Natural killer cell (primary cell): ENCODE results near the gene IL1R1. TPM values are rescaled to one million over a fixed set of nuclear protein-coding genes. Genes with fewer than 3 reads are reported as not detected.

Experiments
- ATAC-seq, 3 donors: fragments of 150-1000 bp in 2 of 3; fragments of 200-7000 bp in 1 of 3; cut with Tn5 transposase; 1 replicate in 1 of 3; 2 replicates in 2 of 3; pipeline ENCODE4 v1.10.0; 2021; ENCODE audit warnings: mild to moderate bottlenecking in 2 of 3, moderate library complexity in 2 of 3
- DNase-seq, 2 donors: peaks; one replicate each; pipeline versions ENCODE4 v3.0.0 to v3.0.0-alpha.2; 2013 to 2021; ENCODE audit warnings: mixed read lengths in 1 of 2
- H3K27ac ChIP-seq: one replicate; pipeline ENCODE4 v1.5.1; 2013; ENCODE audit warnings: mild to moderate bottlenecking, low read length
- H3K27me3 ChIP-seq: one replicate; pipeline ENCODE4 v1.6.1; 2013; ENCODE audit warnings: low read length; ENCODE audit not compliant: control insufficient read depth, insufficient read depth
- H3K36me3 ChIP-seq: one replicate; pipeline ENCODE4 v1.6.1; 2013; ENCODE audit warnings: low read length; ENCODE audit not compliant: control insufficient read depth, insufficient read depth
- H3K4me1 ChIP-seq: one replicate; pipeline ENCODE4 v1.6.1; 2013; ENCODE audit warnings: low read length; ENCODE audit not compliant: control insufficient read depth, insufficient read depth
- H3K4me3 ChIP-seq: one replicate; pipeline ENCODE4 v1.5.1; 2013; ENCODE audit warnings: low read length
- H3K9me3 ChIP-seq: one replicate; pipeline ENCODE4 v1.6.1; 2013; ENCODE audit warnings: low read length; ENCODE audit not compliant: control insufficient read depth, insufficient read depth
- H3K27ac Mint-ChIP-seq, 2 donors: one replicate each; pipeline ENCODE4 v1.8.0; 2022; ENCODE audit warnings: mild to moderate bottlenecking in 2 of 2, mixed read lengths in 2 of 2, moderate library complexity in 1 of 2
- H3K27me3 Mint-ChIP-seq, 2 donors: one replicate each; pipeline ENCODE4 v1.8.0; 2022; ENCODE audit warnings: low read depth in 2 of 2, mixed read lengths in 2 of 2
- H3K36me3 Mint-ChIP-seq: one replicate; pipeline ENCODE4 v1.8.0; 2022; ENCODE audit warnings: mixed read lengths
- H3K4me1 Mint-ChIP-seq, 2 donors: one replicate each; pipeline ENCODE4 v1.8.0; 2022; ENCODE audit warnings: mixed read lengths in 2 of 2
- H3K4me3 Mint-ChIP-seq: one replicate; pipeline ENCODE4 v1.8.0; 2022; ENCODE audit warnings: mild to moderate bottlenecking, moderate library complexity, mixed read lengths
- H3K9me3 Mint-ChIP-seq, 2 donors: one replicate each; pipeline ENCODE4 v1.8.0; 2022; ENCODE audit warnings: mixed read lengths in 2 of 2
- WGBS: methylation state at CpG from one replicate; pipeline ENCODE4 v1.1.7; 2013; ENCODE audit warnings: missing lambda C conversion rate; ENCODE audit not compliant: insufficient coverage; 5-methylcytosine and 5-hydroxymethylcytosine counted together
- intact Hi-C: fragments of 100-400 bp; cut with micrococcal nuclease; formaldehyde crosslinking; loops from one replicate; pipeline ENCODE4 v1.14.2; 2022
- total RNA-seq, 4 donors: library from RNA; stranded (reverse); fragments of 120-200 nt in 1 of 4; gene quantifications; one replicate each; pipeline versions ENCODE4 v1.2.3 to v1.2.4, GENCODE V29; 2013 to 2022
- TF ChIP-seq, protein P1 (sequence below): fragments of 200-600 bp; IDR thresholded peaks from one replicate; pipeline ENCODE4 v1.8.0; 2022; ENCODE audit warnings: antibody characterized with exemption

The IL1R1 gene
- total RNA-seq, 3 donors from 2014 or later (not counting 1 experiment from before 2014, with no cell fraction given) = 0.45 to 3.1 (median 0.68) TPM

GRCh38 chr2:102143450-102143985 lies 972 bp downstream of the IL1R1 start:
- peaks cover 3 to 8% of the 10 kb centered on the region in 2 donors for H3K9me3 Mint-ChIP-seq
- WGBS = 91% methylated on average over 9 of the region's 10 CpGs
- H3K27ac Mint-ChIP-seq = no peak overlapping the region
- peaks cover 18% of the 10 kb centered on the region for H3K27me3 ChIP-seq
- H3K36me3 ChIP-seq = no peaks in the 10 kb centered on the region
- no peak overlapping the region for H3K4me3 Mint-ChIP-seq
- H3K27ac ChIP-seq = no peak overlapping the region
- H3K4me1 Mint-ChIP-seq = peaks cover 23 to 27% of the 10 kb centered on the region in 2 donors
- DNase-seq (no peak), ATAC-seq (no peak)
- peak overlapping the region; percentile 24 for H3K4me3 ChIP-seq
- H3K36me3 Mint-ChIP-seq = peaks cover 9% of the 10 kb centered on the region
- TF ChIP-seq, protein P1, sequence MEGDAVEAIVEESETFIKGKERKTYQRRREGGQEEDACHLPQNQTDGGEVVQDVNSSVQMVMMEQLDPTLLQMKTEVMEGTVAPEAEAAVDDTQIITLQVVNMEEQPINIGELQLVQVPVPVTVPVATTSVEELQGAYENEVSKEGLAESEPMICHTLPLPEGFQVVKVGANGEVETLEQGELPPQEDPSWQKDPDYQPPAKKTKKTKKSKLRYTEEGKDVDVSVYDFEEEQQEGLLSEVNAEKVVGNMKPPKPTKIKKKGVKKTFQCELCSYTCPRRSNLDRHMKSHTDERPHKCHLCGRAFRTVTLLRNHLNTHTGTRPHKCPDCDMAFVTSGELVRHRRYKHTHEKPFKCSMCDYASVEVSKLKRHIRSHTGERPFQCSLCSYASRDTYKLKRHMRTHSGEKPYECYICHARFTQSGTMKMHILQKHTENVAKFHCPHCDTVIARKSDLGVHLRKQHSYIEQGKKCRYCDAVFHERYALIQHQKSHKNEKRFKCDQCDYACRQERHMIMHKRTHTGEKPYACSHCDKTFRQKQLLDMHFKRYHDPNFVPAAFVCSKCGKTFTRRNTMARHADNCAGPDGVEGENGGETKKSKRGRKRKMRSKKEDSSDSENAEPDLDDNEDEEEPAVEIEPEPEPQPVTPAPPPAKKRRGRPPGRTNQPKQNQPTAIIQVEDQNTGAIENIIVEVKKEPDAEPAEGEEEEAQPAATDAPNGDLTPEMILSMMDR = no peak
- peaks cover 37% of the 10 kb centered on the region for H3K9me3 ChIP-seq
- H3K27me3 Mint-ChIP-seq = peaks cover 44 to 60% of the 10 kb centered on the region in 2 donors
- H3K4me1 ChIP-seq = peaks cover 27% of the 10 kb centered on the region
- intact Hi-C loops = no loop called here

GRCh38 chr2:102144128-102144527 lies 1.6 kb downstream of the IL1R1 start:
- peaks cover 17 to 22% of the 10 kb centered on the region in 2 donors for H3K4me1 Mint-ChIP-seq
- peaks cover 44 to 55% of the 10 kb centered on the region in 2 donors for H3K27me3 Mint-ChIP-seq

DNA sequence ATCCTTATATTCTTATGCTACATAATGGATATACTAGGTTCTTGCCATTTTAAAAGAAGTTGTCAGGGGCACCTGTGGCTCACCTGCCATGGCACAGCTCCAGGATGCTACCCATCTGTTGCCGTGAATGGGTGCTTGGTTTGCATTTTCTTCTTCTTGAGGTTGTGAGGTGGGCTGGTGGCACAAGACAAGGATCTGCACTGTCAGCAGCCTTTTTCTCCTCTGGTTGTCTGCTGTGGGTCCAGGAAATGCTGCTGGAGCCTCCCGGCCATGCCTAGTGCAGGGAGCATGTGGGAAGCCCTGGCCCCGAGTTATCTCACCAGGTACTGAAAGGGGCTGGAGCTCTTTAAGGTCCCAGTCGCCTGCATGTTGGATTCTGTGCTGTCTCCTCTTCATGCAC lies 2.6 kb downstream of the IL1R1 start:
- Mint-ChIP-seq H3K4me3 (no peak overlapping the region), H3K36me3 (peaks cover 9% of the 10 kb centered on the region), H3K9me3 (peaks cover 3 to 8% of the 10 kb centered on the region in 2 donors), H3K27ac (no peak overlapping the region), H3K4me1 (peaks cover 10 to 17% of the 10 kb centered on the region in 2 donors), H3K27me3 (peaks cover 36 to 46% of the 10 kb centered on the region in 2 donors)
- Histone ChIP-seq H3K27ac (no peak overlapping the region), H3K9me3 (peaks cover 44% of the 10 kb centered on the region), H3K36me3 (no peaks in the 10 kb centered on the region), H3K27me3 (peaks cover 18% of the 10 kb centered on the region), H3K4me3 (no peak overlapping the region), H3K4me1 (peaks cover 18% of the 10 kb centered on the region)
- ATAC-seq (no peak), DNase-seq (no peak)
- TF ChIP-seq, protein P1 = no peak
- 87% methylated on average over 4 of the region's 4 CpGs for WGBS
- intact Hi-C loops = no loop called here

More at GRCh38 chr2:102144128-102144527, 1.6 kb downstream of the IL1R1 start:
- intact Hi-C loops = no loop called here
- H3K4me1 ChIP-seq = peaks cover 23% of the 10 kb centered on the region
- no peak overlapping the region for H3K4me3 ChIP-seq
- 83% methylated on average over 4 of the region's 4 CpGs for WGBS
- H3K27ac ChIP-seq = no peak overlapping the region
- H3K36me3 Mint-ChIP-seq = peaks cover 9% of the 10 kb centered on the region
- H3K27ac Mint-ChIP-seq = no peak overlapping the region
- H3K9me3 ChIP-seq = peaks cover 37% of the 10 kb centered on the region
- peaks cover 18% of the 10 kb centered on the region for H3K27me3 ChIP-seq
- peaks cover 3 to 8% of the 10 kb centered on the region in 2 donors for H3K9me3 Mint-ChIP-seq
- TF ChIP-seq, protein P1 = no peak
- ATAC-seq (no peak), DNase-seq (no peak)
- H3K4me3 Mint-ChIP-seq = peak overlapping the region; percentile 4
- H3K36me3 ChIP-seq = no peaks in the 10 kb centered on the region

GRCh38 chr2:102145934-102146333 lies 3.4 kb downstream of the IL1R1 start:
- H3K9me3 Mint-ChIP-seq = peaks cover 3 to 8% of the 10 kb centered on the region in 2 donors
- intact Hi-C loops = no loop called here
- H3K4me1 ChIP-seq = peaks cover 18% of the 10 kb centered on the region
- H3K27ac Mint-ChIP-seq = no peak overlapping the region
- H3K4me1 Mint-ChIP-seq = peaks cover 10 to 17% of the 10 kb centered on the region in 2 donors
- H3K9me3 ChIP-seq = peaks cover 44% of the 10 kb centered on the region
- TF ChIP-seq, protein P1 = no peak
- H3K27me3 Mint-ChIP-seq = peaks cover 29 to 38% of the 10 kb centered on the region in 2 donors
- peaks cover 9% of the 10 kb centered on the region for H3K36me3 Mint-ChIP-seq
- peaks cover 16% of the 10 kb centered on the region for H3K27me3 ChIP-seq
- H3K4me3 Mint-ChIP-seq = no peak overlapping the region
- no peak overlapping the region for H3K4me3 ChIP-seq
- WGBS = 85% methylated on average over 3 of the region's 4 CpGs
- no peak for ATAC-seq
- no peaks in the 10 kb centered on the region for H3K36me3 ChIP-seq
- no peak overlapping the region for H3K27ac ChIP-seq
- DNase-seq = no peak
